Measurements from ENCODE around the gene APBA2.
"Not testable (repeated sequence)": the region's sequence is repeated elsewhere in the genome, so short reads cannot be mapped to it uniquely, and the experiment has no call there.

Gene APBA2

GRCh38 chr15:28885630-28886430, at the start of gene APBA2:
Gene APBA2, plus strand, starts transcription at chr15:28885974. Its CDS starts 167,911 bp downstream, at chr15:29053885.
- TF ChIP-seq GATA2 (IDR thresholded peaks at IDR 0.05; ENCODE audit: low read depth, low read length) = no peak
- TF ChIP-seq GATA3 (IDR thresholded peaks at IDR 0.05; ENCODE audit: low read depth, low read length) = no peak

GRCh38 chr15:28848521-28848920, 37.3 kb upstream of the APBA2 start, which contains the start of gene GOLGA6L7:
Gene GOLGA6L7, minus strand, starts transcription at chr15:28848644. Its CDS starts 95 bp downstream, at chr15:28848549.
- not testable (repeated sequence) for TF ChIP-seq GATA3, GATA2 (IDR thresholded peaks at IDR 0.05; ENCODE audit: low read depth, low read length)

- TF ChIP-seq GATA2 (IDR thresholded peaks at IDR 0.05; ENCODE audit: low read depth, low read length) = no peak
- TF ChIP-seq GATA3 (IDR thresholded peaks at IDR 0.05; ENCODE audit: low read depth, low read length) = no peak
Observed at GRCh38 chr15:28861031-28861534, 24.7 kb upstream of the APBA2 start.

- TF ChIP-seq GATA2 (IDR thresholded peaks at IDR 0.05; ENCODE audit: low read depth, low read length) = no peak
- TF ChIP-seq GATA3 (IDR thresholded peaks at IDR 0.05; ENCODE audit: low read depth, low read length) = no peak
Observed at GRCh38 chr15:28868744-28869345, 16.9 kb upstream of the APBA2 start.

GRCh38 chr15:28871168-28871567, 14.6 kb upstream of the APBA2 start:
- no peak for TF ChIP-seq GATA2 (IDR thresholded peaks at IDR 0.05; ENCODE audit: low read depth, low read length)
- no peak for TF ChIP-seq GATA3 (IDR thresholded peaks at IDR 0.05; ENCODE audit: low read depth, low read length)

DNA sequence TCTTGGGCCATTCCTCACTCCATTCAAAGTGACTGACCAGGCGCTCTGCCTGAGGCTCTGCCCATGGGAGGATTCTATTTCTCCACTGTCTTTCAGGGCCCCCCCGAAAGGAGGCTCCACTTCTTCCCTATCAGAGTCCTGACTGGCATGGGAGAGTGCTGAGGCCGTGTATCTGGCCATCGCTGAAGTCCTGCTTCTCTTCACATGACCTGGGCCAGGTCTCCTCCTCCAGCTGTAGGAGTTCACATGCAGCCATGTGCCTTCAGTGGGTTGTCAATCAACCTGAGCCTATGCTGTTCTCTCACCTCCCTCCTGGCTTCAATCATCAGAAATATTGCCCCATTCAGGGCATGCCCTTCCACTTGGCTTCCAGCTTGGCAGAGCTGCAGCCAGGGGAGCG, 12.8 kb upstream of the APBA2 start:
- TF ChIP-seq GATA2 (IDR thresholded peaks at IDR 0.05; ENCODE audit: low read depth, low read length) (no peak), GATA3 (IDR thresholded peaks at IDR 0.05; ENCODE audit: low read depth, low read length) (no peak)

GRCh38 chr15:28873585-28874190, 12.1 kb upstream of the APBA2 start:
- no peak for TF ChIP-seq GATA3 (IDR thresholded peaks at IDR 0.05; ENCODE audit: low read depth, low read length)
- TF ChIP-seq GATA2 (IDR thresholded peaks at IDR 0.05; ENCODE audit: low read depth, low read length) = no peak

DNA sequence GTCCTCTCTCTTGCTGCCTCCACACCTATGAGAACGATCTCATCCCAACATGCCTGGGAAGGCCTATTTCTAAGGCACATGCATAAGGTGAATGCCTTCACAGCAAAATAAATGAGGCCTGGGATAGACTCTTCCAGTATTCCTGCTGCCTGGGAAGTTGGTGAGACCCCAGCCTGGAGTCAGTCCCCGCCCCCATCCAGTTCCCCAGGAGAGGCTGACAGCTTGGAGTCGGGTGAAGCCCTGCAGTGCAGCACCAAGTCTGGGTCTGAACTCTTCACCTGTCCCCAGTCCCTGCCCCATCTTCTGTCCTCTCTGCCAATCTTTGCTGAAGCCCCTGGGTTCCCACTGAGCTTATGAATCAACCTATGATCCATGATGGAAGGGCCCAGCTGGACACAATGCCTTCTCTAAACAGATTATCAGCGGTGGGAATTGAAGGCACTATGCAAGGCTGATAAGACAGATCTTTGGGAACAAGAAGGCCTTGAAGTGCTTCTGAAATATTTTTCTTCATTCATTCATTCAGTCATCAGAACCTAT, 10.2 kb upstream of the APBA2 start:
- TF ChIP-seq GATA3 (IDR thresholded peaks at IDR 0.05; ENCODE audit: low read depth, low read length) (no peak), GATA2 (IDR thresholded peaks at IDR 0.05; ENCODE audit: low read depth, low read length) (no peak)

DNA sequence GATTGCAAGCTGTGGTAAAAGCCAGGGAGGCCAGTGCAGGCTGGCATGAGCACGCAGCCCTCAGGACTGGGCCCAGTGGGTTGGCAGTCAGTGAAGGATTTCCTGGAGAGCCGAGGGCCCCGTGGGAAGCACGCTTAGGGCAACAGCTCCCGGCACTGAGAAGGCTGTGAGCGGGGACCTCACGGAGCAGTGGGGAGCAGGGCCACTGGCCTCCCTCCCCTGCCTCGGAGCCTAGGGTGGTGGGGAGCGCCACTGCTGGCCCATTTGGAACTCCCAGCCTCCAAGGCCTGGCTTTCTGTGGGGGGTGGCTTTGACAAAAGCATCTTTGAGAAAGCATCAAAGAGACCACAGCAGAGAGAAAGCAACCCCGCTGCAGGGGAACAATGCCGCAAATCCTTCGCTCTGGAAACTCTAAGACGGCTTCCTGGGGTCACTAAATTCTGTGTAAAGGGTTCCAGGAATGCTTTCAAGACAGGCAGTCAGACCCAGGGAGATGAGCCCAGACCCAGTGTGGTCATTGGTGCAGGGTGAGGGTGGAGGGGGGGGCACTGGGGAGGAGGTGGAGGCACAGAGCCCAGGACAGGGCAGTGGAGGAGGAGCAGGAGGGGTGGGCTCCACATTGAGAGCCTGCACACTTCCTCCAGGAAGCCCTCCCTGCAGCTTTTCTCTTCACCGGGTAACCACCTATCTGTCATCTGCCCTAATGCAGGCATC, 9.5 kb upstream of the APBA2 start:
- TF ChIP-seq GATA2 (IDR thresholded peaks at IDR 0.05; ENCODE audit: low read depth, low read length) (no peak), GATA3 (IDR thresholded peaks at IDR 0.05; ENCODE audit: low read depth, low read length) (no peak)

DNA sequence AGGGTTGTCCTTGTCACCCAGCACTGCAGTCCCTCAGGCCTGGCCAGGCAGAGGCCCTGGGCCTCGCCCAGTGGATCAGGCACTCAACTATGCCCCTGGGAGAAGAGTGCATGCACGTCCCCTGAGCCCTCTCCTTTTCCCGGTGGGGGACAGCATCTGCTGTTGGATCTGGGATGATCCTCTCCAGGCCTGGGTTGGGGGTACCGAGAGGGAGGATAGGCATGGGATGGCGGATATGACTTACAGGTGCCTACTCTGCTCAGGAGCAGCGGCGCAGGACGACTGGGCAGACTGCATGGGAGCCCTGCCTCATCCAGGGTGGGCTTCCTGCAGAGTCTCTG, 9.0 kb upstream of the APBA2 start:
- TF ChIP-seq GATA2 (IDR thresholded peaks at IDR 0.05; ENCODE audit: low read depth, low read length) (no peak), GATA3 (IDR thresholded peaks at IDR 0.05; ENCODE audit: low read depth, low read length) (no peak)

- TF ChIP-seq GATA3 (IDR thresholded peaks at IDR 0.05; ENCODE audit: low read depth, low read length) (no peak), GATA2 (IDR thresholded peaks at IDR 0.05; ENCODE audit: low read depth, low read length) (no peak)
Observed at GRCh38 chr15:28878209-28878608, 7.6 kb upstream of the APBA2 start.

DNA sequence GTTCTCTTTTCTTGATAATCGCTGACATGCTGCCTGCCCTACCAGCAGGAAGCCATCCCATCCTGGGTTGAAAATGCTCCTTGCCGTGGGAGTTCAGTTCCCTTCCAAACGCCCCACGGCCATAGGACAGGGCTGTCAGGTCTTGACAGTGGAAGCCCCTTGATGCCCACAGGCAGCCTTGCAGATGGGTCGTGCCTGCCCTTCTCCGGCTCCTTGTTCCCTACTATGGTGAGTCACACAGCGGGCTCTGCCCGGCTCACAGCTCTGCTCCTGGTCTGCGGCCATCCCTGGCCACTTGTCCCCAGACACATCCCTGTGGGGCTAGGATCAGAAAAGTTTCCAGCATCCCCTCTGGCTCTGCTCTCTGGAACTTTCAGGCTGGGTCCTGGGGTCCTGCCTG, 6.2 kb upstream of the APBA2 start:
- no peak for TF ChIP-seq GATA3 (IDR thresholded peaks at IDR 0.05; ENCODE audit: low read depth, low read length)
- TF ChIP-seq GATA2 (IDR thresholded peaks at IDR 0.05; ENCODE audit: low read depth, low read length) = no peak

- TF ChIP-seq GATA2 (IDR thresholded peaks at IDR 0.05; ENCODE audit: low read depth, low read length) (no peak), GATA3 (IDR thresholded peaks at IDR 0.05; ENCODE audit: low read depth, low read length) (no peak)
Observed at GRCh38 chr15:28880680-28881079, 5.1 kb upstream of the APBA2 start.

- TF ChIP-seq GATA2 (IDR thresholded peaks at IDR 0.05; ENCODE audit: low read depth, low read length) (no peak), GATA3 (IDR thresholded peaks at IDR 0.05; ENCODE audit: low read depth, low read length) (no peak)
Observed at GRCh38 chr15:28881170-28881569, 4.6 kb upstream of the APBA2 start.

All from SH-SY5Y (cell line).